WERI-Rb-1 (cell line): ENCODE data around the gene TBC1D22B.
A peak's percentile ranks its signal among the peaks of the same experiment; 100 is the strongest.
"Not testable (repeated sequence)": the region's sequence is repeated elsewhere in the genome, so short reads cannot be mapped to it uniquely, and the experiment has no call there.

Source experiments
- DNase-seq: peaks from one replicate; pipeline ENCODE4 v3.0.0-alpha.2; 2020
- H3K27ac ChIP-seq: fragments of 250-450 bp; sonication (Bioruptor Pico); 2 replicates; pipeline ENCODE4 v1.5.1; 2020; ENCODE audit warnings: mild to moderate bottlenecking, moderate library complexity
- H3K27me3 ChIP-seq: fragments of 250-450 bp; sonication (Bioruptor Pico); 2 replicates; pipeline ENCODE4 v1.5.1; 2021; ENCODE audit warnings: mild to moderate bottlenecking, low read depth, moderate library complexity; ENCODE audit not compliant: insufficient read depth, severe bottlenecking
- H3K36me3 ChIP-seq: fragments of 250-450 bp; sonication (Bioruptor Pico); 2 replicates; pipeline ENCODE4 v1.5.1; 2020; ENCODE audit warnings: mild to moderate bottlenecking, moderate library complexity
- H3K4me3 ChIP-seq: 2 replicates; pipeline ENCODE4 v1.5.1; 2011; ENCODE audit warnings: low read depth, mild to moderate bottlenecking, control low read depth, low read length
- H3K9me3 ChIP-seq: fragments of 250-450 bp; sonication (Bioruptor Pico); 2 replicates; pipeline ENCODE4 v1.5.1; 2021; ENCODE audit warnings: mild to moderate bottlenecking, moderate library complexity; ENCODE audit not compliant: severe bottlenecking
- CTCF ChIP-seq: IDR thresholded peaks from 2 replicates; pipeline ENCODE4 v1.5.1; 2011; ENCODE audit warnings: low read depth, mild to moderate bottlenecking, control low read depth, inconsistent platforms, low read length

TBC1D22B gene

GRCh38 chr6:37323580-37323979, 66.0 kb downstream of the TBC1D22B start:
- DNase-seq, result peak; percentile 39
- TF ChIP-seq CTCF, result no peak

GRCh38 chr6:37324131-37325033, 66.8 kb downstream of the TBC1D22B start:
- Histone ChIP-seq H3K27ac (peak overlapping the region; percentile 9; the same call in 1 of the 2 replicates), H3K27me3 (no peaks in the 10 kb centered on the region), H3K9me3 (no peaks in the 10 kb centered on the region), H3K36me3 (peaks cover 28% of the 10 kb centered on the region), H3K4me3 (no peak overlapping the region)
- no peak for TF ChIP-seq CTCF
- no peak for DNase-seq

More at GRCh38 chr6:37323580-37323979, 66.0 kb downstream of the TBC1D22B start:
- Histone ChIP-seq H3K36me3 (peaks cover 24% of the 10 kb centered on the region), H3K9me3 (no peaks in the 10 kb centered on the region), H3K27ac (peak overlapping the region; percentile 9), H3K4me3 (no peak overlapping the region), H3K27me3 (no peaks in the 10 kb centered on the region)

GRCh38 chr6:37330345-37330744, 72.8 kb downstream of the TBC1D22B start:
- H3K9me3 ChIP-seq, DNase-seq, H3K27me3 ChIP-seq, H3K27ac ChIP-seq, H3K4me3 ChIP-seq: not testable (repeated sequence)
- peaks cover 20% of the 10 kb centered on the region for H3K36me3 ChIP-seq

- no peak for DNase-seq
- no peaks in the 10 kb centered on the region for H3K27me3 ChIP-seq
- TF ChIP-seq CTCF, result no peak
- H3K9me3 ChIP-seq, result no peaks in the 10 kb centered on the region
- H3K27ac ChIP-seq, result no peak overlapping the region
- H3K4me3 ChIP-seq, result no peak overlapping the region
- peaks cover 20% of the 10 kb centered on the region for H3K36me3 ChIP-seq
Measured at GRCh38 chr6:37331047-37331446, 73.5 kb downstream of the TBC1D22B start.

GRCh38 chr6:37332894-37333293, 75.3 kb downstream of the TBC1D22B start:
- no peaks in the 10 kb centered on the region for H3K27me3 ChIP-seq
- no peak overlapping the region for H3K27ac ChIP-seq
- DNase-seq, result no peak
- no peaks in the 10 kb centered on the region for H3K9me3 ChIP-seq
- TF ChIP-seq CTCF, result no peak
- peaks cover 20% of the 10 kb centered on the region for H3K36me3 ChIP-seq
- H3K4me3 ChIP-seq, result no peak overlapping the region

- Histone ChIP-seq H3K9me3 (no peaks in the 10 kb centered on the region), H3K4me3 (no peak overlapping the region), H3K27ac (no peak overlapping the region), H3K36me3 (peaks cover 18% of the 10 kb centered on the region), H3K27me3 (no peaks in the 10 kb centered on the region)
- no peak for TF ChIP-seq CTCF
- DNase-seq, result no peak
Measured at GRCh38 chr6:37334047-37334446, 76.5 kb downstream of the TBC1D22B start.

- not testable (repeated sequence) for H3K27me3 ChIP-seq, H3K4me3 ChIP-seq, H3K36me3 ChIP-seq, H3K9me3 ChIP-seq, DNase-seq, H3K27ac ChIP-seq
Measured at GRCh38 chr6:37338317-37338716, 80.7 kb downstream of the TBC1D22B start.
